GM23338 (cell line): Measurements from ENCODE around the gene GAA. TPM values are rescaled to one million over a fixed set of nuclear protein-coding genes. Genes with fewer than 3 reads are reported as not detected.
A peak's percentile ranks its signal among the peaks of the same experiment; 100 is the strongest.

Experiments
- ATAC-seq: fragments of 200-7000 bp; cut with Tn5 transposase; 3 replicates; pipeline ENCODE4 v1.9.1; 2020
- DNase-seq: peaks from one replicate; pipeline ENCODE4 v3.0.0-alpha.2; 2015; ENCODE audit warnings: low spot score
- H2AFZ ChIP-seq: fragments of 200-600 bp; sonication (generic); 2 replicates; pipeline ENCODE4 v1.8.0; 2016; ENCODE audit warnings: antibody characterized with exemption, mild to moderate bottlenecking, moderate library complexity
- H3F3A ChIP-seq: fragments of 200-600 bp; sonication (generic); replicated peaks from 2 replicates; pipeline ENCODE4 v1.8.0; 2017; ENCODE audit warnings: antibody characterized with exemption, mixed run types, low read depth
- H3K27ac ChIP-seq: fragments of 200-600 bp; sonication (generic); 2 replicates; pipeline ENCODE4 v1.6.1; 2016; ENCODE audit warnings: low read depth
- H3K27me3 ChIP-seq: fragments of 200-600 bp; sonication (generic); 2 replicates; pipeline ENCODE4 v1.8.0; 2016; ENCODE audit warnings: mild to moderate bottlenecking, mixed run types, moderate library complexity; ENCODE audit not compliant: insufficient read depth
- H3K36me3 ChIP-seq: fragments of 200-600 bp; sonication (generic); 2 replicates; pipeline ENCODE4 v1.8.0; 2016; ENCODE audit warnings: mild to moderate bottlenecking; ENCODE audit not compliant: insufficient read depth
- H3K4me1 ChIP-seq: fragments of 200-600 bp; sonication (generic); 2 replicates; pipeline ENCODE4 v1.8.0; 2016; ENCODE audit warnings: mild to moderate bottlenecking, moderate library complexity; ENCODE audit not compliant: insufficient read depth
- H3K4me2 ChIP-seq: fragments of 200-600 bp; sonication (generic); 2 replicates; pipeline ENCODE4 v1.7.1; 2017; ENCODE audit warnings: mixed run types
- H3K4me3 ChIP-seq: fragments of 200-600 bp; sonication (generic); 2 replicates; pipeline ENCODE4 v1.6.1; 2016; ENCODE audit warnings: mixed run types
- H3K79me2 ChIP-seq: fragments of 200-600 bp; sonication (generic); replicated peaks from 2 replicates; pipeline ENCODE4 v1.8.0; 2017; ENCODE audit warnings: mild to moderate bottlenecking; ENCODE audit not compliant: insufficient read depth
- H3K9me2 ChIP-seq: fragments of 200-600 bp; sonication (generic); 2 replicates; pipeline ENCODE4 v1.8.0; 2017; ENCODE audit not compliant: insufficient read depth
- H4K20me1 ChIP-seq: fragments of 200-600 bp; sonication (generic); replicated peaks from 2 replicates; pipeline ENCODE4 v1.8.0; 2017; ENCODE audit warnings: mild to moderate bottlenecking; ENCODE audit not compliant: insufficient read depth
- H3K27ac Mint-ChIP-seq: 2 replicates; pipeline ENCODE4 v1.8.0; 2020; ENCODE audit warnings: inconsistent platforms, mild to moderate bottlenecking, moderate library complexity, mixed read lengths
- H3K27me3 Mint-ChIP-seq: 3 replicates; pipeline ENCODE4 v1.8.0; 2022; ENCODE audit warnings: low read depth, mild to moderate bottlenecking, moderate library complexity, mixed read lengths, inconsistent platforms; ENCODE audit not compliant: insufficient read depth, poor library complexity
- H3K36me3 Mint-ChIP-seq: 3 replicates; pipeline ENCODE4 v1.8.0; 2021; ENCODE audit warnings: low read depth, mild to moderate bottlenecking, inconsistent platforms, moderate library complexity, mixed read lengths
- H3K4me1 Mint-ChIP-seq: 3 replicates; pipeline ENCODE4 v1.8.0; 2020; ENCODE audit warnings: mild to moderate bottlenecking, inconsistent platforms, mixed read lengths
- H3K4me3 Mint-ChIP-seq: 3 replicates; pipeline ENCODE4 v1.8.0; 2021; ENCODE audit warnings: moderate library complexity, mild to moderate bottlenecking, inconsistent platforms, mixed read lengths
- H3K9me3 Mint-ChIP-seq: 3 replicates; pipeline ENCODE4 v1.8.0; 2020; ENCODE audit warnings: moderate library complexity, mild to moderate bottlenecking, inconsistent platforms, mixed read lengths
- CREB1 ChIP-seq: fragments of 250-450 bp; sonication (Bioruptor Pico); IDR thresholded peaks from 2 replicates; pipeline ENCODE4 v1.5.0; 2020; ENCODE audit warnings: low read depth, mild to moderate bottlenecking, moderate library complexity
- ETS1 ChIP-seq: IDR thresholded peaks from 2 replicates; pipeline ENCODE4 v1.6.1; 2016; ENCODE audit warnings: antibody characterized with exemption
- EZH2 ChIP-seq: fragments of 200-600 bp; sonication (generic); IDR thresholded peaks from one replicate; pipeline ENCODE4 v1.8.0; 2017; ENCODE audit warnings: antibody characterized with exemption, mild to moderate bottlenecking, low read depth; ENCODE audit not compliant: unreplicated experiment
- EZH2phosphoT487 ChIP-seq: fragments of 200-600 bp; sonication (generic); IDR thresholded peaks from one replicate; pipeline ENCODE4 v1.8.1; 2018; ENCODE audit warnings: antibody characterized with exemption; ENCODE audit not compliant: unreplicated experiment
- JUNB ChIP-seq: IDR thresholded peaks from one replicate; pipeline ENCODE4 v1.6.1; 2016; ENCODE audit warnings: antibody characterized with exemption; ENCODE audit not compliant: unreplicated experiment
- NANOG ChIP-seq: IDR thresholded peaks from 2 replicates; pipeline ENCODE4 v1.6.1; 2016; ENCODE audit warnings: antibody characterized with exemption, borderline replicate concordance
- POLR2AphosphoS5 ChIP-seq: IDR thresholded peaks from 2 replicates; pipeline ENCODE4 v1.6.1; 2016; ENCODE audit warnings: antibody characterized with exemption, low read depth
- REST ChIP-seq: IDR thresholded peaks from one replicate; pipeline ENCODE4 v1.6.1; 2018; ENCODE audit warnings: antibody characterized with exemption; ENCODE audit not compliant: unreplicated experiment
- ZNF331 ChIP-seq: fragments of 250-450 bp; sonication (Bioruptor Pico); IDR thresholded peaks from 2 replicates; pipeline ENCODE4 v1.5.0; 2020; ENCODE audit warnings: low read depth, mild to moderate bottlenecking, moderate library complexity
- polyA plus RNA-seq: library from polyadenylated mRNA; unstranded; fragments of >200 nt; fragmentation: Nextera tagmentation; extraction: Ambion mirVana; gene quantifications from 2 replicates; pipeline ENCODE4 v1.2.1, GENCODE V29; 2016
- total RNA-seq: library from RNA; depleted of rRNA; stranded (reverse); fragments of >200 nt; shearing (Covaris generic); gene quantifications from 2 replicates; pipeline ENCODE4 v1.2.3, GENCODE V29; 2014
- TF ChIP-seq, protein P1 (sequence below), 2 experiments: fragments of 200-600 bp in 1 of 2; sonication (generic) in 1 of 2; conservative IDR thresholded peaks; 2 replicates each; pipeline versions ENCODE4 v1.5.1 to v1.6.1; 2016 to 2017; ENCODE audit warnings: antibody characterized with exemption in 2 of 2, low read depth in 2 of 2, mild to moderate bottlenecking in 2 of 2, moderate library complexity in 1 of 2

Gene GAA
- total and polyA plus RNA-seq, 2 experiments from 2014 or later: 72.5 to 98.1 TPM

DNA sequence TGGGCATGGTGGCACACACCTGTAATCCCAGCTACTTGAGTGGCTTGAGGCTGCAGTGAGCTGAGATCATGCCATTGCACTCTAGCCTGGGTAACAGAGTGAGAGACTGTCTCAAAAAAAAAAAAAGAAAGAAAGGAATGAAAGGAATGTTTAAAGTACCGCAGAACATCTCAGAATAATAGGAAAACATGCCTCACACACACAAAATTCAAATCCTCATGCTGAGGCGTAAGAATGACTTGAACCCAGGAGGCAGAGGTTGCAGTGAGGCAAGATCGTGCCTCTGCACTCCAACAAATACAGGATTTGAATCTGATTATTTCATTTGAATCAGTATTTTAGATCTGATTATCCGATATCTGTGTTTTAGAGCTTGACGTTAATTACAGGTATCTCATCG, 21.3 kb upstream of the GAA start:
- Mint-ChIP-seq H3K27ac (peak overlapping the region; percentile 57; the same call in 1 of the 2 replicates), H3K4me3 (no peak overlapping the region; the same call in 2 of the 3 replicates), H3K9me3 (no peaks in the 10 kb centered on the region), H3K36me3 (peaks cover 2% of the 10 kb centered on the region; the same call in 2 of the 3 replicates), H3K27me3 (peaks cover 3% of the 10 kb centered on the region), H3K4me1 (peaks cover 12% of the 10 kb centered on the region)
- no peak for TF ChIP-seq JUNB
- TF ChIP-seq EZH2: no peak
- no peak for TF ChIP-seq ZNF331 (CRISPR knock-in tag)
- no peak for TF ChIP-seq NANOG
- TF ChIP-seq, protein P1, sequence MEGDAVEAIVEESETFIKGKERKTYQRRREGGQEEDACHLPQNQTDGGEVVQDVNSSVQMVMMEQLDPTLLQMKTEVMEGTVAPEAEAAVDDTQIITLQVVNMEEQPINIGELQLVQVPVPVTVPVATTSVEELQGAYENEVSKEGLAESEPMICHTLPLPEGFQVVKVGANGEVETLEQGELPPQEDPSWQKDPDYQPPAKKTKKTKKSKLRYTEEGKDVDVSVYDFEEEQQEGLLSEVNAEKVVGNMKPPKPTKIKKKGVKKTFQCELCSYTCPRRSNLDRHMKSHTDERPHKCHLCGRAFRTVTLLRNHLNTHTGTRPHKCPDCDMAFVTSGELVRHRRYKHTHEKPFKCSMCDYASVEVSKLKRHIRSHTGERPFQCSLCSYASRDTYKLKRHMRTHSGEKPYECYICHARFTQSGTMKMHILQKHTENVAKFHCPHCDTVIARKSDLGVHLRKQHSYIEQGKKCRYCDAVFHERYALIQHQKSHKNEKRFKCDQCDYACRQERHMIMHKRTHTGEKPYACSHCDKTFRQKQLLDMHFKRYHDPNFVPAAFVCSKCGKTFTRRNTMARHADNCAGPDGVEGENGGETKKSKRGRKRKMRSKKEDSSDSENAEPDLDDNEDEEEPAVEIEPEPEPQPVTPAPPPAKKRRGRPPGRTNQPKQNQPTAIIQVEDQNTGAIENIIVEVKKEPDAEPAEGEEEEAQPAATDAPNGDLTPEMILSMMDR (conservative IDR thresholded peaks at IDR 0.05; ENCODE audit: low read depth in 2 of 2): no peak
- TF ChIP-seq POLR2AphosphoS5: no peak
- no peak for TF ChIP-seq ETS1
- TF ChIP-seq EZH2phosphoT487: no peak
- no peak for TF ChIP-seq REST
- Histone ChIP-seq H3K79me2 (no peaks in the 10 kb centered on the region), H3K27me3 (no peaks in the 10 kb centered on the region), H3F3A (0 out of 2 replicates have a peak, but pooled peaks cover 6% of the 10 kb centered on the region), H3K4me3 (no peak overlapping the region), H3K36me3 (no peaks in the 10 kb centered on the region), H3K4me1 (peaks cover 12% of the 10 kb centered on the region), H3K4me2 (no peak overlapping the region), H4K20me1 (no peaks in the 10 kb centered on the region; the same call in 1 of the 2 replicates), H2AFZ (no peak overlapping the region), H3K27ac (no peak overlapping the region), H3K9me2 (no peaks in the 10 kb centered on the region)
- DNase-seq (peak; percentile 34), ATAC-seq (peak; percentile 47)

GRCh38 chr17:80081596-80081995, 19.8 kb upstream of the GAA start:
- no peak overlapping the region for H3K4me3 ChIP-seq
- peaks cover 2% of the 10 kb centered on the region; the same call in 2 of the 3 replicates for H3K36me3 Mint-ChIP-seq
- H3K27me3 ChIP-seq: no peaks in the 10 kb centered on the region
- no peak overlapping the region for H3K27ac Mint-ChIP-seq
- H3K36me3 ChIP-seq: no peaks in the 10 kb centered on the region
- no peaks in the 10 kb centered on the region; the same call in 1 of the 2 replicates for H4K20me1 ChIP-seq
- H3K4me2 ChIP-seq: no peak overlapping the region
- no peak overlapping the region for H3K27ac ChIP-seq
- no peak overlapping the region for H3K4me3 Mint-ChIP-seq
- no peaks in the 10 kb centered on the region for H3K9me3 Mint-ChIP-seq
- H3K9me2 ChIP-seq: no peaks in the 10 kb centered on the region
- 0 out of 2 replicates have a peak, but pooled peaks cover 6% of the 10 kb centered on the region for H3F3A ChIP-seq
- no peak overlapping the region for H2AFZ ChIP-seq
- no peak for TF ChIP-seq EZH2
- no peak for TF ChIP-seq JUNB
- TF ChIP-seq ETS1: no peak
- no peak for TF ChIP-seq NANOG
- TF ChIP-seq CREB1 (CRISPR knock-in tag): no peak
- no peak for TF ChIP-seq EZH2phosphoT487
- DNase-seq (no peak), ATAC-seq (no peak)
- peaks cover 12% of the 10 kb centered on the region for H3K4me1 ChIP-seq
- peaks cover 3% of the 10 kb centered on the region for H3K27me3 Mint-ChIP-seq
- peaks cover 12% of the 10 kb centered on the region for H3K4me1 Mint-ChIP-seq
- H3K79me2 ChIP-seq: no peaks in the 10 kb centered on the region
